ENCODE measurements around the gene GAB4.
"Not testable (repeated sequence)": the region's sequence is repeated elsewhere in the genome, so short reads cannot be mapped to it uniquely, and the experiment has no call there.

The GAB4 gene

GRCh38 chr22:17032277-17032676, 24.3 kb upstream of the GAB4 start:
- H3K4me3 ChIP-seq (ENCODE audit: low read depth, low read length); H3K9me3 ChIP-seq (ENCODE audit: control insufficient read depth, insufficient read depth, low read length); H3K4me1 ChIP-seq (ENCODE audit: control insufficient read depth, insufficient read depth, low read length); H3K36me3 ChIP-seq (ENCODE audit: control insufficient read depth, insufficient read depth, low read length); H3K27me3 ChIP-seq (ENCODE audit: control insufficient read depth, insufficient read depth, low read length); H3K9ac ChIP-seq (ENCODE audit: low read depth, low read length): not testable (repeated sequence)

- H3K4me3 ChIP-seq (ENCODE audit: low read depth, low read length); H3K36me3 ChIP-seq (ENCODE audit: control insufficient read depth, insufficient read depth, low read length); H3K9ac ChIP-seq (ENCODE audit: low read depth, low read length); H3K4me1 ChIP-seq (ENCODE audit: control insufficient read depth, insufficient read depth, low read length); H3K27me3 ChIP-seq (ENCODE audit: control insufficient read depth, insufficient read depth, low read length); H3K9me3 ChIP-seq (ENCODE audit: control insufficient read depth, insufficient read depth, low read length): not testable (repeated sequence)
Measured at GRCh38 chr22:17024380-17024779, 16.4 kb upstream of the GAB4 start.

- H3K4me1 ChIP-seq (ENCODE audit: control insufficient read depth, insufficient read depth, low read length); H3K4me3 ChIP-seq (ENCODE audit: low read depth, low read length); H3K27me3 ChIP-seq (ENCODE audit: control insufficient read depth, insufficient read depth, low read length); H3K9me3 ChIP-seq (ENCODE audit: control insufficient read depth, insufficient read depth, low read length); H3K9ac ChIP-seq (ENCODE audit: low read depth, low read length); H3K36me3 ChIP-seq (ENCODE audit: control insufficient read depth, insufficient read depth, low read length): not testable (repeated sequence)
Measured at GRCh38 chr22:17015552-17015951, 7.5 kb upstream of the GAB4 start.

- H3K4me1 ChIP-seq (ENCODE audit: control insufficient read depth, insufficient read depth, low read length); H3K4me3 ChIP-seq (ENCODE audit: low read depth, low read length); H3K27me3 ChIP-seq (ENCODE audit: control insufficient read depth, insufficient read depth, low read length); H3K36me3 ChIP-seq (ENCODE audit: control insufficient read depth, insufficient read depth, low read length); H3K9me3 ChIP-seq (ENCODE audit: control insufficient read depth, insufficient read depth, low read length); H3K9ac ChIP-seq (ENCODE audit: low read depth, low read length): not testable (repeated sequence)
Measured at GRCh38 chr22:17014101-17014440, 6.0 kb upstream of the GAB4 start.

GRCh38 chr22:17013396-17014100, 5.5 kb upstream of the GAB4 start:
- H3K9ac ChIP-seq (ENCODE audit: low read depth, low read length) = no peak overlapping the region
- H3K9me3 ChIP-seq (ENCODE audit: control insufficient read depth, insufficient read depth, low read length) = no peaks in the 10 kb centered on the region
- no peak overlapping the region for H3K4me3 ChIP-seq (ENCODE audit: low read depth, low read length)
- peaks cover 13% of the 10 kb centered on the region for H3K27me3 ChIP-seq (ENCODE audit: control insufficient read depth, insufficient read depth, low read length)
- H3K4me1 ChIP-seq (ENCODE audit: control insufficient read depth, insufficient read depth, low read length) = no peaks in the 10 kb centered on the region
- no peaks in the 10 kb centered on the region for H3K36me3 ChIP-seq (ENCODE audit: control insufficient read depth, insufficient read depth, low read length)

GRCh38 chr22:17012267-17012666, 4.2 kb upstream of the GAB4 start:
- H3K9ac ChIP-seq (ENCODE audit: low read depth, low read length) = no peak overlapping the region
- no peak overlapping the region for H3K4me3 ChIP-seq (ENCODE audit: low read depth, low read length)
- peaks cover 26% of the 10 kb centered on the region for H3K27me3 ChIP-seq (ENCODE audit: control insufficient read depth, insufficient read depth, low read length)
- no peaks in the 10 kb centered on the region for H3K36me3 ChIP-seq (ENCODE audit: control insufficient read depth, insufficient read depth, low read length)
- H3K4me1 ChIP-seq (ENCODE audit: control insufficient read depth, insufficient read depth, low read length) = no peaks in the 10 kb centered on the region
- H3K9me3 ChIP-seq (ENCODE audit: control insufficient read depth, insufficient read depth, low read length) = no peaks in the 10 kb centered on the region

GRCh38 chr22:17009640-17010291, 1.7 kb upstream of the GAB4 start:
- Histone ChIP-seq H3K4me3 (ENCODE audit: low read depth, low read length) (no peak overlapping the region), H3K27me3 (ENCODE audit: control insufficient read depth, insufficient read depth, low read length) (peaks cover 42% of the 10 kb centered on the region), H3K9me3 (ENCODE audit: control insufficient read depth, insufficient read depth, low read length) (no peaks in the 10 kb centered on the region), H3K4me1 (ENCODE audit: control insufficient read depth, insufficient read depth, low read length) (no peaks in the 10 kb centered on the region), H3K9ac (ENCODE audit: low read depth, low read length) (no peak overlapping the region), H3K36me3 (ENCODE audit: control insufficient read depth, insufficient read depth, low read length) (no peaks in the 10 kb centered on the region)

GRCh38 chr22:17007257-17007656, 765 bp downstream of the GAB4 start:
- H3K4me1 ChIP-seq (ENCODE audit: control insufficient read depth, insufficient read depth, low read length) = no peaks in the 10 kb centered on the region
- H3K27me3 ChIP-seq (ENCODE audit: control insufficient read depth, insufficient read depth, low read length) = peaks cover 42% of the 10 kb centered on the region
- no peaks in the 10 kb centered on the region for H3K36me3 ChIP-seq (ENCODE audit: control insufficient read depth, insufficient read depth, low read length)
- H3K9ac ChIP-seq (ENCODE audit: low read depth, low read length) = peak overlapping the region; percentile 60
- peak overlapping the region; percentile 58 for H3K4me3 ChIP-seq (ENCODE audit: low read depth, low read length)
- no peaks in the 10 kb centered on the region for H3K9me3 ChIP-seq (ENCODE audit: control insufficient read depth, insufficient read depth, low read length)

- no peaks in the 10 kb centered on the region for H3K36me3 ChIP-seq (ENCODE audit: control insufficient read depth, insufficient read depth, low read length)
- no peaks in the 10 kb centered on the region for H3K4me1 ChIP-seq (ENCODE audit: control insufficient read depth, insufficient read depth, low read length)
- no peak overlapping the region for H3K4me3 ChIP-seq (ENCODE audit: low read depth, low read length)
- H3K27me3 ChIP-seq (ENCODE audit: control insufficient read depth, insufficient read depth, low read length) = no peaks in the 10 kb centered on the region
- peaks cover 5% of the 10 kb centered on the region for H3K9me3 ChIP-seq (ENCODE audit: control insufficient read depth, insufficient read depth, low read length)
- no peak overlapping the region for H3K9ac ChIP-seq (ENCODE audit: low read depth, low read length)
Measured at GRCh38 chr22:16989915-16990314, 18.1 kb downstream of the GAB4 start.

- H3K27me3 ChIP-seq (ENCODE audit: control insufficient read depth, insufficient read depth, low read length) = no peaks in the 10 kb centered on the region
- H3K9me3 ChIP-seq (ENCODE audit: control insufficient read depth, insufficient read depth, low read length) = peaks cover 7% of the 10 kb centered on the region
- H3K9ac ChIP-seq (ENCODE audit: low read depth, low read length) = no peak overlapping the region
- no peak overlapping the region for H3K4me3 ChIP-seq (ENCODE audit: low read depth, low read length)
- no peaks in the 10 kb centered on the region for H3K36me3 ChIP-seq (ENCODE audit: control insufficient read depth, insufficient read depth, low read length)
- H3K4me1 ChIP-seq (ENCODE audit: control insufficient read depth, insufficient read depth, low read length) = no peaks in the 10 kb centered on the region
Measured at GRCh38 chr22:16988257-16988656, 19.8 kb downstream of the GAB4 start.

GRCh38 chr22:16987822-16988221, 20.2 kb downstream of the GAB4 start:
- Histone ChIP-seq H3K4me3 (ENCODE audit: low read depth, low read length) (no peak overlapping the region), H3K9me3 (ENCODE audit: control insufficient read depth, insufficient read depth, low read length) (peaks cover 8% of the 10 kb centered on the region), H3K36me3 (ENCODE audit: control insufficient read depth, insufficient read depth, low read length) (no peaks in the 10 kb centered on the region)

GRCh38 chr22:16975155-16975885, 32.7 kb downstream of the GAB4 start:
- H3K9me3 ChIP-seq (ENCODE audit: control insufficient read depth, insufficient read depth, low read length) = no peaks in the 10 kb centered on the region
- no peak overlapping the region for H3K4me3 ChIP-seq (ENCODE audit: low read depth, low read length)
- no peaks in the 10 kb centered on the region for H3K36me3 ChIP-seq (ENCODE audit: control insufficient read depth, insufficient read depth, low read length)
- peaks cover 2% of the 10 kb centered on the region for H3K4me1 ChIP-seq (ENCODE audit: control insufficient read depth, insufficient read depth, low read length)
- peaks cover 10% of the 10 kb centered on the region for H3K27me3 ChIP-seq (ENCODE audit: control insufficient read depth, insufficient read depth, low read length)
- H3K9ac ChIP-seq (ENCODE audit: low read depth, low read length) = no peak overlapping the region

More at GRCh38 chr22:16987822-16988221, 20.2 kb downstream of the GAB4 start:
- Histone ChIP-seq H3K27me3 (ENCODE audit: control insufficient read depth, insufficient read depth, low read length) (no peaks in the 10 kb centered on the region), H3K9ac (ENCODE audit: low read depth, low read length) (no peak overlapping the region), H3K4me1 (ENCODE audit: control insufficient read depth, insufficient read depth, low read length) (no peaks in the 10 kb centered on the region)

Measured in iPS-15b (cell line).